ENCODE results near the gene SREBF2. TPM values are rescaled to one million over a fixed set of nuclear protein-coding genes. Genes with fewer than 3 reads are reported as not detected.

The SREBF2 gene
- polyA plus RNA-seq, 3 donors: 22.2 to 25.1 (median 24.5) TPM

GRCh38 chr22:41898645-41899044, 65.7 kb downstream of the SREBF2 start:
- H3K27me3 Mint-ChIP-seq (ENCODE audit: low read depth in 3 of 3): peaks cover 0 to under 1% (median 0%) of the 10 kb centered on the region in 3 donors

GRCh38 chr22:41899110-41899509, 66.2 kb downstream of the SREBF2 start:
- 90% methylated on average over 4 of the region's 5 CpGs for WGBS (ENCODE audit: insufficient coverage)
- intact Hi-C loops (cut with micrococcal nuclease): no loop called here
- Histone ChIP-seq H3K4me2 (replicated peaks; ENCODE audit: extremely low read depth, low read length, poor library complexity, severe bottlenecking) (no peak overlapping the region), H3K9ac (ENCODE audit: insufficient read depth, low read length, poor library complexity, severe bottlenecking) (no peak overlapping the region), H3K9me3 (replicated peaks in 1 of 2; ENCODE audit: control insufficient read depth in 1 of 2, insufficient read depth in 1 of 2, low read length in 2 of 2) (no peaks in the 10 kb centered on the region), H4K20me1 (ENCODE audit: insufficient read depth, low read length) (no peaks in the 10 kb centered on the region), H2AFZ (ENCODE audit: insufficient read depth, low read depth, low read length, poor library complexity, severe bottlenecking) (no peak overlapping the region), H3K36me3 (replicated peaks in 1 of 2; ENCODE audit: control insufficient read depth in 1 of 2, insufficient read depth in 2 of 2, low read length in 2 of 2) (peaks cover 85 to 96% of the 10 kb centered on the region in 2 donors), H3K4me1 (ENCODE audit: control insufficient read depth in 1 of 2, insufficient read depth in 2 of 2, low read length in 2 of 2) (no peaks in the 10 kb centered on the region), H3K27ac (ENCODE audit: low read depth in 1 of 2, low read length in 2 of 2) (no peak overlapping the region), H3K4me3 (replicated peaks in 1 of 3; ENCODE audit: low read depth in 2 of 3, low read length in 3 of 3) (no peak overlapping the region), H3K79me2 (ENCODE audit: insufficient read depth, low read length) (no peaks in the 10 kb centered on the region), H3K27me3 (ENCODE audit: control insufficient read depth in 2 of 2, insufficient read depth in 2 of 2, low read length in 2 of 2) (no peaks in the 10 kb centered on the region)
- no peaks in the 10 kb centered on the region for H3K9me3 Mint-ChIP-seq
- TF ChIP-seq CTCF (IDR thresholded peaks at IDR 0.05): no peak
- no peak overlapping the region for H3K4me3 Mint-ChIP-seq
- no peak for DNase-seq
- peak overlapping the region in 1 of 7 donors; percentile 57 for H3K27ac Mint-ChIP-seq
- H3K4me1 Mint-ChIP-seq: no peaks in the 10 kb centered on the region
- H3K36me3 Mint-ChIP-seq: peaks cover 78 to 98% of the 10 kb centered on the region in 2 donors
- peaks cover 0 to 2% (median 0%) of the 10 kb centered on the region in 3 donors for H3K27me3 Mint-ChIP-seq (ENCODE audit: low read depth in 3 of 3)

More at GRCh38 chr22:41898645-41899044, 65.7 kb downstream of the SREBF2 start:
- Mint-ChIP-seq H3K4me1 (no peaks in the 10 kb centered on the region), H3K27ac (no peak overlapping the region), H3K9me3 (no peaks in the 10 kb centered on the region), H3K36me3 (peaks cover 79 to 98% of the 10 kb centered on the region in 2 donors), H3K4me3 (no peak overlapping the region)
- TF ChIP-seq CTCF (IDR thresholded peaks at IDR 0.05): no peak
- peaks cover 85 to 96% of the 10 kb centered on the region in 2 donors for H3K36me3 ChIP-seq (replicated peaks in 1 of 2; ENCODE audit: control insufficient read depth in 1 of 2, insufficient read depth in 2 of 2, low read length in 2 of 2)
- H3K9ac ChIP-seq (ENCODE audit: insufficient read depth, low read length, poor library complexity, severe bottlenecking): no peak overlapping the region
- H3K79me2 ChIP-seq (ENCODE audit: insufficient read depth, low read length): no peaks in the 10 kb centered on the region
- DNase-seq: no peak
- H3K4me2 ChIP-seq (replicated peaks; ENCODE audit: extremely low read depth, low read length, poor library complexity, severe bottlenecking): no peak overlapping the region
- H3K4me1 ChIP-seq (ENCODE audit: control insufficient read depth in 1 of 2, insufficient read depth in 2 of 2, low read length in 2 of 2): no peaks in the 10 kb centered on the region
- H2AFZ ChIP-seq (ENCODE audit: insufficient read depth, low read depth, low read length, poor library complexity, severe bottlenecking): no peak overlapping the region
- no peak overlapping the region for H3K4me3 ChIP-seq (replicated peaks in 1 of 3; ENCODE audit: low read depth in 2 of 3, low read length in 3 of 3)
- H3K27ac ChIP-seq (ENCODE audit: low read depth in 1 of 2, low read length in 2 of 2): no peak overlapping the region
- no peaks in the 10 kb centered on the region for H3K9me3 ChIP-seq (replicated peaks in 1 of 2; ENCODE audit: control insufficient read depth in 1 of 2, insufficient read depth in 1 of 2, low read length in 2 of 2)
- H3K27me3 ChIP-seq (ENCODE audit: control insufficient read depth in 2 of 2, insufficient read depth in 2 of 2, low read length in 2 of 2): no peaks in the 10 kb centered on the region
- 97% methylated on average over 11 of the region's 11 CpGs for WGBS (ENCODE audit: insufficient coverage)
- intact Hi-C loops (cut with micrococcal nuclease): no loop called here
- no peaks in the 10 kb centered on the region for H4K20me1 ChIP-seq (ENCODE audit: insufficient read depth, low read length)

Measured in CD14-positive monocyte (primary cell).